Large intestine (tissue), 3 donors: ENCODE data around the gene BAZ1A. TPM values are rescaled to one million over a fixed set of nuclear protein-coding genes. Genes with fewer than 3 reads are reported as not detected.
"Not testable (repeated sequence)": the region's sequence is repeated elsewhere in the genome, so short reads cannot be mapped to it uniquely, and the experiment has no call there.

Experiments used
- DNase-seq, 2 donors: peaks; one replicate each; pipeline versions ENCODE4 v3.0.0 to v3.0.0-alpha.2; 2013
- H3K27ac ChIP-seq: one replicate; pipeline ENCODE4 v1.5.1; 2013; ENCODE audit warnings: low read length
- H3K27me3 ChIP-seq: 2 replicates; pipeline ENCODE4 v1.6.1; 2013; ENCODE audit warnings: low read length; ENCODE audit not compliant: control insufficient read depth, insufficient read depth
- H3K36me3 ChIP-seq: 2 replicates; pipeline ENCODE4 v1.6.1; 2013; ENCODE audit warnings: low read length; ENCODE audit not compliant: control insufficient read depth, insufficient read depth
- H3K4me1 ChIP-seq: one replicate; pipeline ENCODE4 v1.6.1; 2013; ENCODE audit warnings: low read length; ENCODE audit not compliant: control insufficient read depth, insufficient read depth
- H3K4me3 ChIP-seq: one replicate; pipeline ENCODE4 v1.5.1; 2013; ENCODE audit warnings: low read length
- H3K9me3 ChIP-seq: one replicate; pipeline ENCODE4 v1.6.1; 2013; ENCODE audit warnings: mild to moderate bottlenecking, low read depth, low read length, moderate library complexity; ENCODE audit not compliant: control insufficient read depth
- WGBS: methylation state at CpG from one replicate; pipeline ENCODE4 v1.1.5; 2013; ENCODE audit warnings: low lambda C conversion rate; ENCODE audit not compliant: insufficient coverage; 5-methylcytosine and 5-hydroxymethylcytosine counted together
- polyA plus RNA-seq: library from polyadenylated mRNA; unstranded; fragments of 120-200 nt; gene quantifications from one replicate; pipeline ENCODE4 v1.2.1, GENCODE V29; 2013

The BAZ1A gene
- polyA plus RNA-seq, 1 donor, result 26.7 TPM

DNA sequence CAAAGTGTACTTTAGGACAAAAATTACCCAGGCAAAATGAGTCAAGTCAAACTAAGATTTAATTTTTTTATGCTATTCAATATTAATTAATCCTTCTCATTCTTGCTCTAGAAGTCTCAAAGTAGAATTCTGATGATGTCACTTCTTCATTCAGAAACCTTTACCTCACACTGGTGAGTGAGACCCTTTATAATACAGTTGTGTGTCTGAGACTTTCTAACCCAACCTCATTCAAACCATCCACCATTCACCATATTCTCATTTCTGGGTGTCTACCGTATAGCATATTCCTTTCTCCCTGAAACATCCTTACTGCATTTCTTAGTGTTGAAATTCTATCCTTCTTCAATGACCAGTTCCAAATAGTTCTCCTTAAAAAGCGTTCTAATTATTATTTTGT lies 119.9 kb downstream of the BAZ1A start:
- WGBS, result 95% methylated on average over 2 of the region's 2 CpGs
- Histone ChIP-seq H3K9me3 (no peaks in the 10 kb centered on the region), H3K36me3 (peaks cover 15% of the 10 kb centered on the region), H3K27me3 (no peaks in the 10 kb centered on the region), H3K4me1 (no peaks in the 10 kb centered on the region), H3K4me3 (no peak overlapping the region), H3K27ac (no peak overlapping the region)
- no peak for DNase-seq

DNA sequence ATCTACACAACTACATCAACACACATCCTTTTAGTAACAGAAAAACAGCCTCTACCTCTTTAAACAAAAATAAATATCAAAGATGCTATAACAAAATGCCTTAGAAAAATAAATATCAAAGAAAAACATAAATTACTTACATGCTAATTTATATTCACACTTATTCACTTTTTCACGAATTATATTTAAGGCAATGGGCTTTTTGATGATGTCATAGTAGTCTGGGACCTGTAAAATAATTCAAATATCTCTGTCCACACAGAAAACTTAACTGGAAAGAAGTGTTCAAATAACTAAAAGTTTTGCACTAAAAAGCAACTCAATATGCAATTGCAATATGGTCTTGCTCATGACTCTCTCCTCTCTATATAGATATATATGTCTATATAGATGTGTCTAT lies 120.5 kb downstream of the BAZ1A start:
- Histone ChIP-seq H3K36me3 (peaks cover 12% of the 10 kb centered on the region), H3K4me1 (no peaks in the 10 kb centered on the region), H3K27ac (no peak overlapping the region), H3K27me3 (no peaks in the 10 kb centered on the region), H3K4me3 (no peak overlapping the region), H3K9me3 (no peaks in the 10 kb centered on the region)
- no peak for DNase-seq
- 100% methylated on average over 1 of the region's 1 CpG for WGBS

DNA sequence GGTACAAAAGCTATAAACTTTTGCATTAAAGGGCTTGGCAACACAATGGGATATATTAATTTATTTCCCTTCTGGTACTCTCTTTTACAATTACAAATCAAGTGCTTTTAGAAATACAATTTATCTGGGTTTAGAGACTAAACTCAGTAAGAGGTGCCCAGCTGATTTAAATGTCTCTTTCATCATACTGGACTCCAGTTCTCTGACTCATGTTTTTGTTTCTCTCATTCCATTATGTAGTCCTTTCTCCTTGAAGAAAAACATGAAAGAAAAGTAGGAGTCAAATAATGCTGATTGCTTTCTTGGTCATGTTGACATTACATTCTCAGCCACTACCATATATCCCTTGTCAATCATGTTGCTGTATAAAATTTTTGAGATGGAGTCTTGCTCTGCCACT lies 124.5 kb downstream of the BAZ1A start:
- Histone ChIP-seq H3K4me1 (no peaks in the 10 kb centered on the region), H3K4me3 (no peak overlapping the region), H3K9me3 (no peaks in the 10 kb centered on the region), H3K27me3 (no peaks in the 10 kb centered on the region), H3K36me3 (peaks cover 5% of the 10 kb centered on the region), H3K27ac (no peak overlapping the region)
- no peak for DNase-seq

DNA sequence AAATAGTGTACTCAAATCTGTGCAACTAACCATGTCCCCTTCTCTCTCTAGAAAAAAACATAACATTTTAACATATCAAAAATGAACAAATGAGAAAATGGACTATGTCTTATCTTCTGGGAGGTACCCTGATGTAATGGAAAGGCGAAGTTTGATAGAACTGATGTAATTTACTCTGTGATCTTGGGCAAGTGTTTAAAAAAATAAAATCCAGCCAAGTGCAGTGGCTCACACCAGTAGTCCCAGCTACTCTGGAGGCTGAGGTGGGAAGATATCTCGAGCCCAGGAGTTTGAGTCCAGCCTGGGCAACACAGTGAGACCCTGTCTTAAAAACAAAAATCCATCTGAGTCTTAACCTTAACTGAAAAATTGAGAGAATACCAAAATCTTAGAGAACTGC lies 124.9 kb downstream of the BAZ1A start:
- Histone ChIP-seq H3K27ac (no peak overlapping the region), H3K4me1 (no peaks in the 10 kb centered on the region), H3K9me3 (no peaks in the 10 kb centered on the region), H3K36me3 (peaks cover 5% of the 10 kb centered on the region), H3K27me3 (no peaks in the 10 kb centered on the region), H3K4me3 (no peak overlapping the region)
- WGBS, result 100% methylated on average over 1 of the region's 2 CpGs
- DNase-seq, result no peak

DNA sequence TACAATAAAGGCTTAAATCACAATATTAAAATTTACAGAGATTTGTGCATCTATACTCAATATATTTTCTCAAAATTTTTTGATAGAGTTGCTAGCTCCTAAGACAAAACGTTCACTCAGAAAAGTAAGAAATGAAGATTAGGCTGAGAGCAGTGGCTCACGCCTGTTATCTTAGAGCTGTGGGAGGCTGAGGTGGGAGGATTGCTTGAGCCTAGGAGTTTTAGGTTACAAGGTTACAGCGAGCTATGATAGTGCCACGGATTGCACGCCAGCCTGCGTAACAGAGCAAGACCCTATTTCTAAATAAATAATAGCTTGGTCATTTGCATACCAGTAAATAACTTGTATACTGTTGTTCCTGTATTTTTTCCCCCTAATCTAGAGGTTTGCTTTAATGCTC lies 125.8 kb downstream of the BAZ1A start:
- Histone ChIP-seq H3K27me3 (no peaks in the 10 kb centered on the region), H3K36me3 (peaks cover 5% of the 10 kb centered on the region), H3K27ac (no peak overlapping the region), H3K4me3 (no peak overlapping the region), H3K9me3 (no peaks in the 10 kb centered on the region), H3K4me1 (no peaks in the 10 kb centered on the region)
- 83% methylated on average over 1 of the region's 6 CpGs for WGBS
- DNase-seq, result no peak

DNA sequence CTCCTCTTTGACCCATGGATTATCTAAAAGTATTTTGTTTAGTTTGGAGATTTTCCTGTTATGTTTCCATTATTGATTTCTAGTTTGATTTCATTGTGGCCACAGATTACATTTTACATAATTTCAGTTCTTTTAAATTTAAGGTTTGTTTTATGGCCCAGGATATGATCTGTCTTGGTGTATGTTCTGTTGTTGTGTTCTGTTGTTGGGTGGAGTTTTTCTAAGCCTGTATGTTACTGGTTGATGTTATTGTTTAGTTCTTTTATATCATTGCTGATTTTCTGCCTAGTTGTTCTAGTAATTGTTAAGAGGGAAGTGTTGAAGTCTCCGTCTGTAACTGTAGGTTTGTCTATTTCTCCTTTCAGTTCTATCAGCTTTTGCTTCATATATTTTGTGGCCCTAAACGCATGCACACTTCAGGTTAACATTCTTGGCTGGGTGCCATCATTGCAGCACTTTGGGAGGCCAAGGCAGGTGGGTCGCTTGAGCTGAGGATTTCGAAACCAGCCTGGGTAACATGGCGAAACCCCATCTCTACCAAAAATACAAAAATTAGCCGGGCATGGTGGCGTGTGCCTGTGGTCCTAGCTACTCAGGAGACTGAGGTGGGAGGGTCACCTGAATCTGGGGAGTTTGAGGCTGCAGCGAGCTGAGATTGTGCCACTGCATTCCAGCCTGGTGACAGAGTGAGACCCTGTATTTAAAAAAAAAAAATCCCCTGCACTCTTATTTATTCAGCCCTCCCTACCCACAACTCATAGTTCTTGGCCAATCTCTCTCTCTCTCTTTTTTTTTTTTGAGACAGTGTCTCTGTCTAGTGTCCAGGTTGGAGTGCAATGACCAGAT lies 132.7 kb downstream of the BAZ1A start:
- no peak overlapping the region for H3K27ac ChIP-seq
- WGBS, result 100% methylated on average over 1 of the region's 8 CpGs

DNA sequence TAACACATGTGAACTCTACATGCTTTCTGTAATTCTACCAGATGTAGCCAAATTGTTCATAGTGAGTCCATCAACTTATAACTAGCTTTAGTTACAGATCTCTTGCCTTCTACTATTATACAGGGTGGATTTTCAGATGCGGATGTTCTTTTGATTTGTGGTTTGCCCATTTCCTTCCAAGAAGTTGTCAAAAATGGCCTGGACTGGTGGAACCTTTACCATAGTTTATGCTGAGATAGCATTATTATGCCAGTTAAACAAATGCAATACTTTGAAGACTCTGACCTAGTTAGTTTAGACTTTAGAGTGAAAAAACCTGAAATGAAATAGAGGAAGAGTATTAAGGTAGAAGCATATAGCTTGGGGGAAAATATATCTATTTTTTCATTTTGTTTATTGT lies 133.3 kb downstream of the BAZ1A start:
- H3K36me3 ChIP-seq, result no peaks in the 10 kb centered on the region
- H3K4me1 ChIP-seq, result no peaks in the 10 kb centered on the region
- H3K9me3 ChIP-seq, result no peaks in the 10 kb centered on the region
- no peak overlapping the region for H3K27ac ChIP-seq
- no peak overlapping the region for H3K4me3 ChIP-seq
- no peak for DNase-seq
- WGBS, result no CpG with 5 or more reads among the region's 1 CpG
- H3K27me3 ChIP-seq, result no peaks in the 10 kb centered on the region

More for the DNA sequence above, 132.7 kb downstream of the BAZ1A start:
- Histone ChIP-seq H3K36me3 (no peaks in the 10 kb centered on the region), H3K9me3 (no peaks in the 10 kb centered on the region), H3K4me3 (no peak overlapping the region), H3K4me1 (no peaks in the 10 kb centered on the region), H3K27me3 (no peaks in the 10 kb centered on the region)
- DNase-seq, result no peak

DNA sequence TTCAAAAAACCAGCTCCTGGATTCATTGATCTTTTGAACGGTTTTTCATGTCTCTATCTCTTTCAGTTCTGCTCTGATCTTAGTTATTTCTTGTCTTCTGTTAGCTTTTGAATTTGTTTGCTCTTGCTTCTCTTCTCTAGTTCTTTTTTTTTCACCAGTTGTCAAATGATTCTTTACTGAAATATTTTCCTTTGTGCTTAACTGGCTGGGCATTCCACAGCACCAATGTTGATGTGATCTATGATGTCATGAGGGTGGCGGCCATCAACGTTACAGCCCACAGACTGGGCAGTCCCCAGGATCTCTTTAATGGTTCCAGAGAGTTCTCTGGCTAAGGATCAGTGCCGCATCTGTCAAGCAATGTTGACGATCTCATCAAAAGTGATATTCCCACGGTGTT lies 135.0 kb downstream of the BAZ1A start:
- H3K4me3 ChIP-seq, H3K9me3 ChIP-seq, H3K27ac ChIP-seq, H3K36me3 ChIP-seq, H3K27me3 ChIP-seq, DNase-seq, H3K4me1 ChIP-seq: not testable (repeated sequence)
- 50% methylated on average over 1 of the region's 6 CpGs for WGBS

DNA sequence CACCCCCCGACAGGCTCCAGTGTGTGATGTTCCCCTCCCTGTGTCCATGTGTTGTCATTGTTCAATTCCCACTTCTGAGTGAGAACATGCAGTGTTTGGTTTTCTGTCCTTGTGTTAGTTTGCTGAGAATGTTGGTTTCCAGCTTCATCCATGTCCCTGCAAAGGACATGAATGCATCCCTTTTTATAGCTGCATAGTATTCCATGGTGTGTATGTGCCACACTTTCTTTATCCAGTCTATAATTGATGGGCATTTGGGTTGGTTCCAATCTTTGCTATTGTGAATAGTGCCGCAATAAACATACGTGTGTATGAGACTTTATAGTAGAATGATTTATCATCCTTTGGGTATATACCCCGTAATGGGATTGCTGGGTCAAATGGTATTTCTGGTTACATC lies 138.1 kb downstream of the BAZ1A start:
- DNase-seq, H3K36me3 ChIP-seq, H3K4me1 ChIP-seq, H3K4me3 ChIP-seq, H3K27me3 ChIP-seq, H3K9me3 ChIP-seq, H3K27ac ChIP-seq: not testable (repeated sequence)
- no CpG with 5 or more reads among the region's 4 CpGs for WGBS

DNA sequence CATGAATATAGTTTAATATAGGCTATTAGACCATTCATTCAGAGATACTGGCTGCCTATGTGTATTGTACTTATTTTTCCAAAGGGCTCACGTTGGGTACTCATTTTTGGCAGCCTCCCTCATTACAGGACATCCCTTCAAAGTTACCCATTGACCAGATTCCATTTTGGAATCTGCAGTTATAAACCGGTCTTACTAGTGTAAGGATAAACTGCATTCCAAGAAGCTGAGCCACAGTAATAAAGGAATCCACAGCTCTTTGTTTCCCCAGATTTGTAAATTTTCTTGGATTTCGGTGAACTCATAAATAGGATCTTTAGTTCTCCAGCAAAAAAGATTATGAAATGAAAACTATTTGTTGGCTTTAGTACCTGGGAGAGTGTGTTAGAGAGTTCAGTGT lies 141.9 kb downstream of the BAZ1A start:
- Histone ChIP-seq H3K4me3 (no peak overlapping the region), H3K36me3 (no peaks in the 10 kb centered on the region), H3K27me3 (no peaks in the 10 kb centered on the region), H3K27ac (no peak overlapping the region), H3K4me1 (no peaks in the 10 kb centered on the region), H3K9me3 (no peaks in the 10 kb centered on the region)
- WGBS, result 40% methylated on average over 1 of the region's 3 CpGs
- no peak for DNase-seq

DNA sequence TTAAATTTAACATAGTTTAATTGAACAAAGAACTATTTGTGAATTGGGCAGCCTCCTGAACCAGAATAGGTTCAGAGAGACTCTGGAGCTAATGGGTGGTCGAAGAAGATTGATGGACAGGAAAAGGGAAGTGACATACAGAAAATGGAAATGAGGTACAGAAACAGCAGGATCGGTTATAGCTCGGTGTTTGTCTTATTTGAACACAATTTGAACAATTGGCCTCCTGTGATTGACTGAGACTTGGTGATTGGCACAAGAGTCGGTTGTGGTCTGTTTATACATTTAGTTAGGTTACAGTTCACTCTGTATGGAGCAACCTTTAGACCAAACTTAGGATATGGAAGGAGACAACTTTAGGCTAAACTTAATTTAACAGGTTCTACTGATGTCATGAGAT lies 142.4 kb downstream of the BAZ1A start:
- H3K27ac ChIP-seq, result no peak overlapping the region
- no peaks in the 10 kb centered on the region for H3K4me1 ChIP-seq
- no peaks in the 10 kb centered on the region for H3K27me3 ChIP-seq
- H3K9me3 ChIP-seq, result no peaks in the 10 kb centered on the region
- H3K4me3 ChIP-seq, result no peak overlapping the region
- 100% methylated on average over 1 of the region's 4 CpGs for WGBS
- H3K36me3 ChIP-seq, result no peaks in the 10 kb centered on the region
- no peak for DNase-seq
